ENCODE results near the gene KRT76. TPM values are rescaled to one million over a fixed set of nuclear protein-coding genes. Genes with fewer than 3 reads are reported as not detected.
"Not testable (repeated sequence)": the region's sequence is repeated elsewhere in the genome, so short reads cannot be mapped to it uniquely, and the experiment has no call there.

KRT76 gene
- total RNA-seq, 2 donors from 2014 or later, result not detected

DNA sequence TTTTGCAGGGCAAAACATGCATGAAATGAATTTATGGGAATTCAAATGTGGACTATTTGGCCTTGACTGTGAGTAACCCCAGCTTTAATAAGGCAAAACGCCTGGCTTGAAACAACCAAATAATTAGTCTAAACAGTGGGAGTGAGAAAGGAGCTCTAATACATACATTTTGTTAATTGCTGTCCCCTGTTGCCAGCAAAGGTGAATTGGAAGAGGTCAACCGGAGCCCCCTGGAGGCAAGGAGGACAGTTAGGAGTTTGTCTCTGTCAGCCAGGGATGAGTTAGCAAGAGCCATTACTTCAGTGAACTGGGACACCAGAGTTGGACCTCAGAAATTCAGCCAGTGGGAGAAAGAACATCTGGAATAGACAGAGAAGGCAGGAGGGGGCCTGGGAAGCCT is 17.4 kb downstream of the KRT76 start:
- peaks cover 4% of the 10 kb centered on the region for H3K9me3 Mint-ChIP-seq
- no peaks in the 10 kb centered on the region for H3K4me1 Mint-ChIP-seq (ENCODE audit: low read depth in 2 of 2)
- no peak overlapping the region for H3K4me3 Mint-ChIP-seq
- ATAC-seq (no peak), DNase-seq (ENCODE audit: low spot score) (no peak)
- H3K36me3 Mint-ChIP-seq, result peaks cover 5% of the 10 kb centered on the region
- H3K27ac Mint-ChIP-seq, result no peak overlapping the region
- peaks cover 0 to 3% of the 10 kb centered on the region in 2 donors for H3K27me3 Mint-ChIP-seq

DNA sequence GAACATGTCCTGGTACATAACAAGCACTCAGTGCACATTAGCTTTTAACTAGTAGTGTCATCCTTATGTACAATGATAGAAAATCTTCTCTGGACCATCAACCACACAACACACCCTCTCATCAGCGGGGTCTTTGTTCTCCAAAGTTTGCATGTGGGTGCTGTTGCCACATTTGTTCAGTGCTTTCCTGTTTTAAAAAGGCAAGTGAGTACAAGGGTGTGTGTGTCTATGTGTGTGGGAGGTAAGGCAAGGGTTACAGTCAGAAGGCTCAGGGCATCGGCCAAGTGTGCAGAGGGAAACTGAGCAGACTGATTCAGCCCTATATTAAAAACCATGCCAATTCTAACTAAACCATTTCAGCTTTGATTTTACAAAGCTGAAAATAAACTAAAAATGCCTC is 17.9 kb downstream of the KRT76 start:
- Mint-ChIP-seq H3K4me1 (ENCODE audit: low read depth in 2 of 2) (no peaks in the 10 kb centered on the region), H3K27me3 (peaks cover 0 to 3% of the 10 kb centered on the region in 2 donors), H3K36me3 (peaks cover 5% of the 10 kb centered on the region), H3K27ac (no peak overlapping the region), H3K4me3 (no peak overlapping the region), H3K9me3 (peaks cover 4% of the 10 kb centered on the region)
- no peak for ATAC-seq
- DNase-seq (ENCODE audit: low spot score), result no peak

DNA sequence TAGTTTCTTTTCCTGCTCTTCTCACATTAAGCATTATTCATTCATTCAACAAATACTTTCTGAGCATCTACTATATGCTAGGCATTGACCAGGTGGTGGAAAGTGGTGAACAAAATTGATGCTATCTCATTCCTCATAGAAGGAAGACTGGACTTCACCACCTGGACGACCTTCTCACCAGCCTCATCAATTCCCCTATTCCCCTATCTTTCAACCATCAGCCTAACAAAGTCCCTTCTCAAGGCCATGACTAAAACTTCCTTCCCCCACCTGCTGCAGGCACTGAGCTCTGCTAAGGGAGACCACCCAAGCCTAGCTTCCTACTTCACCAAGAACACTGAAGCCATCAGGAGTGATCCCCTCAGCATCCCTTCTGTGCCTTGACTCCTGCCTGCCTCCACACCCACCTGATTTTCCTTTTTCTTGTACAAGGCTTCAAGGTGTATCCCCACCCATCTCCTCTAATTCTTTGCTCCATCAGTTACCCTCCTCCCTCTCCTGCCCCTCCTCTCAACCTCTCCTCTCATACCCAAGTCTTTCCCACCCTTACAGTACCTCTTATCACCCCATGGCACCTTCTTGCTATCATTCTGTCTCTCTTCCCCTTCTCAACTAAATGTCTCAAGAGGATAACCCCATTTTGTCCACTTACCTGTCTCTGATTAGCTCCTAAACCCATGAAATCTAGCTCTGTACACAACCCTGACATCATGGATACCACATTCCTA is 19.5 kb downstream of the KRT76 start:
- H3K36me3 Mint-ChIP-seq, result peaks cover 5% of the 10 kb centered on the region
- H3K27ac Mint-ChIP-seq, result no peak overlapping the region
- DNase-seq (ENCODE audit: low spot score) (no peak), ATAC-seq (no peak)
- H3K9me3 Mint-ChIP-seq, result peaks cover 4% of the 10 kb centered on the region
- no peaks in the 10 kb centered on the region for H3K4me1 Mint-ChIP-seq (ENCODE audit: low read depth in 2 of 2)
- H3K27me3 Mint-ChIP-seq, result no peaks in the 10 kb centered on the region
- H3K4me3 Mint-ChIP-seq, result no peak overlapping the region

DNA sequence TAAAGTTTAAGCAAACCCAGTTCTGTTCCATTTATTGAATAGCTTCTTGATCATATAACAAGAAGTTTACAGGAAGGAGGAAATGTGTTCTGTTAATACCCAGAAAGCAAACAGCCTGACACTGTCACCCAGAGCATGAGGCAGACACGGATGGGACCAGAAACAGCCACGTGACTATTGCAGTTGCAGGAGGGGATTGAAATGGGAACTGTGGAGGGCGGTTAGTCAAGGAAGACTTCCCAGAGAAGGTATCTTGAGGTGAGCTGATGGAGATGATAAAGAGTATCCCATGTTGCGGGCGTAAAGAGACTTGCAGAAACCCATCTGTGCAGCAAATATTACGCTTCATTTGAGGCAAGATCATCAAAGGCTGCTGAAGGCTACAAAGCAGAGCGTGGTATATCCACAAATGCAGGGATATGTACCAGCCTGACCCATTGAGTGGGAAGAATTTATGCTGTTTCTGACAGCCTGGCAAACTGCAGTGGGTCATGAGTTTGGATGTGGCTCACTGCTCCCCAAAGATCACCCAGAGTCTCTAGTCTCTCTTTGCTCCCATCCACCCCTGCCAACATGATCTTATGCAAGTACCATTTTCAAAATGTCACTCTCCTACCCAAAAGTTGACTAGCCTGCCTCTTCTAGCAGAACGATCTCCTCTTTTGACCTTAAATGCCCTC is 20.7 kb downstream of the KRT76 start:
- Mint-ChIP-seq H3K9me3 (peaks cover 4% of the 10 kb centered on the region), H3K4me3 (no peak overlapping the region), H3K36me3 (peaks cover 5% of the 10 kb centered on the region), H3K4me1 (ENCODE audit: low read depth in 2 of 2) (no peaks in the 10 kb centered on the region), H3K27ac (no peak overlapping the region), H3K27me3 (no peaks in the 10 kb centered on the region)
- ATAC-seq (no peak), DNase-seq (ENCODE audit: low spot score) (no peak)

DNA sequence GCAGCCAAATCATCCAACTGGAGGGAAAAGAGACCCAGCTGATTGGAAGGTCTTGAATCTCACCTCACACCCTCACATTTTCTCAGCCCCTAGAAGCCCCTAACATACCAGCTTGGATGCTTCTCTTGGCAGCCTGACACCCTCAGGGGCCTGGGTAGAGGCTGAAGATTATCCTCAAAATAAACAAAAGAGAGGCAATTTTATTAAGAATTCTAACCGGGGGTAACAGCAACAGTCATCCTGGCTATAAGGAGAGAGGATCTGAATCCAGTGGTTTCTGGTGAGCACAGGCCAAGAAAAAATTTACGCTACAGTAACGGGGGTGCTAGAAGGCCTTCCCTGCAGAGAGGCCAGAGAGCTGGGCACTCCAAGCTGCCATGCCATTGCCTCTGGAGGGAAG is 21.6 kb downstream of the KRT76 start:
- ATAC-seq (no peak), DNase-seq (ENCODE audit: low spot score) (no peak)
- H3K4me1 Mint-ChIP-seq (ENCODE audit: low read depth in 2 of 2), result no peaks in the 10 kb centered on the region
- no peaks in the 10 kb centered on the region for H3K36me3 Mint-ChIP-seq
- H3K27ac Mint-ChIP-seq, result no peak overlapping the region
- H3K4me3 Mint-ChIP-seq, result no peak overlapping the region
- H3K27me3 Mint-ChIP-seq, result peaks cover 2 to 9% of the 10 kb centered on the region in 2 donors
- no peaks in the 10 kb centered on the region for H3K9me3 Mint-ChIP-seq

DNA sequence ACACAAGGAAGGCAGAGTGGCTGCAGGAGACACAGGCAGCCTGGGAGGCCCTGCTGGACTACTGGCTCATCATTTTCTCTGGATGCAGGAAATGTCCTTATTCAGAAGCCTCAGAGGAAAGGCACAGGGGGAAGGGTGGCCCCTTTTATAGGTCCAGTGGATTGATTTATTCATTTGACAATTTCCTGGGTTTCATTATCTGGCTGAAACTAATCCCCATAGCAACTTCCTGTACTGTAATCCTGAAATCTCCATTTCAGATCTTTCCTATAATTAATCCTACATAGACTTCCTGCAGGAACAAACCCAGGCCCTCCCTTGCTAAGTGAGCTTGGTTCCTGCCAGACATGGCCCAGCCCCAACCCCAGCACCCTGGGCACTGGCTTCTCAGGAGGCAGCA is 23.0 kb downstream of the KRT76 start:
- DNase-seq (ENCODE audit: low spot score) (no peak), ATAC-seq (no peak)
- H3K36me3 Mint-ChIP-seq, result no peaks in the 10 kb centered on the region
- no peaks in the 10 kb centered on the region for H3K4me1 Mint-ChIP-seq (ENCODE audit: low read depth in 2 of 2)
- H3K27me3 Mint-ChIP-seq, result peaks cover 4 to 13% of the 10 kb centered on the region in 2 donors
- H3K9me3 Mint-ChIP-seq, result no peaks in the 10 kb centered on the region
- no peak overlapping the region for H3K27ac Mint-ChIP-seq
- no peak overlapping the region for H3K4me3 Mint-ChIP-seq

DNA sequence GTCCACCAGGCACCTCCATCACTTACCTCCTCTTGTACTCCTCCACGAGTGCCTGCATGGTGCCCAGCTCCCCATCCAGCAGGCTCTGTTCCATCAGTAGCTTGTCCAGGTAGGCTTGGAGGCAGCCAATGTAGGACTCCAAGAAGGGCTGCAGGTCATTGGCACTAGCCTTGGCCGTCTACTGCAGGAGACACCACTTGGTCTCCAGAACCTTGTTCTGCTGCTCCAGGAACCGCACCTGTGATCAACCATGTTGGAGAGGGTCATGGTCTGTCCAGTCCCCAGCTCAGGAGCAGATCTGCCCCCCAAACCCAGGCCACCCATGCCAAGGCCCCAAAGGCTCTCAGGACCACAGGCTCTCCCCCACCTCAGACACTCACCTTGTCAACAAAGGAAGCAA is 23.9 kb downstream of the KRT76 start:
- H3K4me3 Mint-ChIP-seq, result no peak overlapping the region
- no peaks in the 10 kb centered on the region for H3K9me3 Mint-ChIP-seq
- ATAC-seq (peak in 1 of 2 donors; percentile 11), DNase-seq (ENCODE audit: low spot score) (no peak)
- H3K36me3 Mint-ChIP-seq, result no peaks in the 10 kb centered on the region
- no peaks in the 10 kb centered on the region for H3K4me1 Mint-ChIP-seq (ENCODE audit: low read depth in 2 of 2)
- no peak overlapping the region for H3K27ac Mint-ChIP-seq
- peaks cover 10 to 19% of the 10 kb centered on the region in 2 donors for H3K27me3 Mint-ChIP-seq

DNA sequence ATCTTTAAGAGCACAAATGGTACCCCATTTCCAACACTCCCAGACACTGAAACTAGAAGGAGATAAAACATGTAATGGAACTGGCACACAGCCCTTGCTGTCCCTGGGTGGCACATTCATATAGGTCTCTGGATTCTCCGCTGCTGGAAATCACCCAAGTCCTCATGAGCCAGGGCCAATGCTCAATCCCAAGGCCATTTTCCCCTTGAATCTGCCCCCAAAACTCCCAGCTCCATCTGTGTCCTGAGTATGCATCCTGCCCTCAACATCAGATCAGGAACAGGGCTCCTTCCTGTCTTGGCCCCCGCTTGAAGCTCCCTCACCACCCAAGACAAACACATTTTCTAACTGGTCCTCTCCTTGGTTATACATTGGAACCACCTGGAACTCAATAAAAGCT is 24.6 kb downstream of the KRT76 start:
- Mint-ChIP-seq H3K27ac (no peak overlapping the region), H3K36me3 (no peaks in the 10 kb centered on the region), H3K9me3 (no peaks in the 10 kb centered on the region), H3K4me3 (no peak overlapping the region), H3K4me1 (ENCODE audit: low read depth in 2 of 2) (no peaks in the 10 kb centered on the region), H3K27me3 (peaks cover 10 to 19% of the 10 kb centered on the region in 2 donors)
- ATAC-seq (no peak), DNase-seq (ENCODE audit: low spot score) (no peak)

DNA sequence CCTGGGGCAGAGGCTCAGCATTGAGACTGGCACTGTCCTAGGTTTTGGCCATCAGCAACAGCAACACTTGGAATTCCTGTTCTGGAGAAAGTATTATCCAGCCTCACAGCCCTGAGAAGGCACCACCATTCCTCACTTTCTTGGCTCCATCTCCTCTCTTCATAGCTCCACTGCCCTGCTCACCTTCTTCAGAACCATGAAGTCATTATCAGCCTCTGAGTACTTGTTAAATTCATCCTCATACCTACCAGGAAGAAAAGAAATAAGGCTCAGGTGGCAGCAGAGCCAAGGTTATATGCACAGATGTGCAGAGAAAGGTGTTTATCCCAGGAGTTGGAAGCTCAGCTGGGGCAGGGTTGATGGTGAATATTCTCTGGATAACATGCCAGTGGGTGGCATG is 25.4 kb downstream of the KRT76 start:
- no peak for ATAC-seq
- peaks cover 10 to 19% of the 10 kb centered on the region in 2 donors for H3K27me3 Mint-ChIP-seq

DNA sequence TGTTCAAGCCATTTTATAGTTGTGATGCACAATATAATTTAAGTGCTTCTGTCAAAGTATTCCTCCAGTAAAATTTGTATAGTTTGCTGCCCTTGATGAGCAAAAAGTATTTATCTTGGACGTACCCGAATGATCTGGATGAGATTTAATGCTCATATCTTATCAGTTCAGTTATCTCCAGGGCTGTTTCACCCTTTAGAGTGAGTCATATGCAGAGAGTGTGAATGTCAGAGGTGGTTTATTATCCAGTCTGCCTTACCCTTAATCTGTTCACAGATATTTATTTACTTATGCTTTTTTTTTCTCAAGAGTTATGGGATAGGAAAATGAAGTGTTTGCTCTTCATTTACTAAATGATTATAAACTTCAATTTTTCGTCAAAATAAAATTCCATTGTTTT is 26.6 kb downstream of the KRT76 start:
- not testable (repeated sequence) for H3K4me1 Mint-ChIP-seq (ENCODE audit: low read depth in 2 of 2); DNase-seq (ENCODE audit: low spot score); H3K27ac Mint-ChIP-seq; H3K4me3 Mint-ChIP-seq; H3K36me3 Mint-ChIP-seq; H3K9me3 Mint-ChIP-seq; ATAC-seq
- peaks cover 13 to 19% of the 10 kb centered on the region in 2 donors for H3K27me3 Mint-ChIP-seq

More for the DNA sequence above, 25.4 kb downstream of the KRT76 start:
- no peaks in the 10 kb centered on the region for H3K9me3 Mint-ChIP-seq
- no peaks in the 10 kb centered on the region for H3K4me1 Mint-ChIP-seq (ENCODE audit: low read depth in 2 of 2)
- H3K4me3 Mint-ChIP-seq, result no peak overlapping the region
- no peaks in the 10 kb centered on the region for H3K36me3 Mint-ChIP-seq
- no peak overlapping the region for H3K27ac Mint-ChIP-seq
- DNase-seq (ENCODE audit: low spot score), result no peak

DNA sequence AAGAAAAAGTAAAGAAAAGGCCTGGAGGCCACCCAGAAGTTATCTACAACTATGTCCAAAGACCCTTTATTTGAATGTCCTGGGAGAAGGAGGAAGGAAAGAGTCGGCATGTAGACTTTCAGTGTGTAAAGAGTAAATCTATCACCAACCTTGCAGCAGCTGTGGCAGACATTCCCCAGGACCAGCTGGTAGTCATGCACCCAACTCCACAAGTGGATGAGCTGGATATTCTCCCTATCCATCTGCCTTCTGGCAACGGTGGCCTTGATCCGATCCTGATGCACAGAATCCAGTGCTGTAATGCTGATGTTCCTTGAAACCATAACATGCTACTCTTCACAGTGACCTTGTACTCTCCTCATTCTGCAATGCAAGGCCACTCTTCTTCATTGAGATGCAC is 27.3 kb downstream of the KRT76 start:
- no peaks in the 10 kb centered on the region for H3K9me3 Mint-ChIP-seq
- H3K27ac Mint-ChIP-seq, result no peak overlapping the region
- no peaks in the 10 kb centered on the region for H3K4me1 Mint-ChIP-seq (ENCODE audit: low read depth in 2 of 2)
- peaks cover 16 to 22% of the 10 kb centered on the region in 2 donors for H3K27me3 Mint-ChIP-seq
- no peak overlapping the region for H3K4me3 Mint-ChIP-seq
- ATAC-seq, result no peak
- DNase-seq (ENCODE audit: low spot score), result no peak
- no peaks in the 10 kb centered on the region for H3K36me3 Mint-ChIP-seq

DNA sequence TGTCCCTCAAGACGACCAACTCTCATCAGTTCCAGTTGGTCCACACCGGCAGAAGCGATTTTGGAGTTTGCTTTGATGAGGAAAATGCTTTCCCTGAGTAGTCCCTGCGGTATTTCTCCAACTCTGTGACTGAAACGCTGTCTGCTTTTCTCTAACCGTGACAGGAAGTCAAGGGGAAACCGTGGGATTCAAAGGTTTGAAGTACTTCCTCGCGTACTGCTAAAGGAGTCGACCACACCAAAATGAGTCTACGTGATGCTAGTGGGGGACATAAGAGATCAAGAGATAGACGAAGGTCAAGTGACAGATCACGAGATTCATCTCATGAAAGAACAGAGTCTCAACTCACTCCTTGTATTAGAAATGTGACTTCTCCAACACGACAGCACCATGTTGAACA is 28.6 kb downstream of the KRT76 start:
- Mint-ChIP-seq H3K27ac (no peak overlapping the region), H3K27me3 (peaks cover 20 to 33% of the 10 kb centered on the region in 2 donors), H3K4me3 (no peak overlapping the region), H3K9me3 (no peaks in the 10 kb centered on the region), H3K4me1 (ENCODE audit: low read depth in 2 of 2) (no peaks in the 10 kb centered on the region), H3K36me3 (no peaks in the 10 kb centered on the region)
- ATAC-seq (no peak), DNase-seq (ENCODE audit: low spot score) (no peak)

DNA sequence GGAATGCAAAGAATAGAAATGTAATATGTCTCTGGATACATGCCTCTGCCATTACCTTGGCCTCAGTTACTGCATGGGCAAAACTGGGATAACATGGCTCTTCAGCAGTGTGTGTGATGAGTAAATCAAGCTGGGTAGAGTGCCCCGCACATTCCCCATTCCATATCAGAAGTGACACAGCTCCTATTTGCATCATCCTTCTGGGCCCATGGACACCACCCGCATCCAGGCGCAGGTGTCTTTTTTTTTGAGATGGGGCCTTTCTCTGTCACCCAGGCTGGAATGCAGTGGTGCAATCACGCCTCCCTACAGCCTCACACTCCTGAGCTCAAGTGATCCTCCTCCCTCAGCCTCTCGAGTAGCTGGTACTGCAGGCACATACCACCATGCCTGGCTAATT is 31.6 kb downstream of the KRT76 start:
- ATAC-seq (no peak), DNase-seq (ENCODE audit: low spot score) (no peak)
- no peaks in the 10 kb centered on the region for H3K36me3 Mint-ChIP-seq
- peaks cover 23 to 32% of the 10 kb centered on the region in 2 donors for H3K27me3 Mint-ChIP-seq
- no peak overlapping the region for H3K27ac Mint-ChIP-seq
- H3K4me3 Mint-ChIP-seq, result no peak overlapping the region
- no peaks in the 10 kb centered on the region for H3K4me1 Mint-ChIP-seq (ENCODE audit: low read depth in 2 of 2)
- no peaks in the 10 kb centered on the region for H3K9me3 Mint-ChIP-seq

DNA sequence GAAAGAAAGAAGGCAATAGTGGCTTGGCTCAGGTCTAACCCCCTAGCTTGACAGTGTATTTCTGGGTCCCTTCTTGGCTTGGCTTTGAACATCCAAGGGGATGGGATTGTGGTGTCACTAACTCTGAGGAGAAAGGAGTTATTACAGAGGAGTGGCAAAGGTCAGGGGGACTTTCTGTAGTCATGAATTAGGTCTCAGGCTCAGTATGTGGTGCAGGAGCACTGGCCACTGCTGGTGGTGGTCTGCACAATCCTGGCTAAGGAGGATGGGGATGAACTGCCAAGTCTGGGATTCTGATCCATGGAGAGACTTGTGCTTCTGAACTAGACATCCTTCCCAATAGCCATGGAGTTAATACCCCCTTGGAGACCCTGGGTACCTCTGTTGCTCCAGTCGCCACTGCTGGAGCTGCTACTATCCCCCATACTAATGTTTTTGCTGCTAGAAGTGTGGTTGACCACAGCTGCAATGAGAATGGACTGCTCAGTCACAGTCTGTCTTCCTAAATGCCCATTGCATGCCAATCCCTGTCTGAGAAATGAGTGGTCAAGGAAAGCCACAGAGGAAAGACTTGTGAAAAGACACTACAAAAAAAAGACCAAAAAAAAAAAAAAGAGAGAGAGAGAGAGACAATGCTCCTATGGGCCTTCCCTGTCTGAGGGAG is 32.5 kb downstream of the KRT76 start:
- no peak for DNase-seq (ENCODE audit: low spot score)
- peak overlapping the region in 1 of 2 donors; percentile 27 for H3K27ac Mint-ChIP-seq
- no peaks in the 10 kb centered on the region for H3K36me3 Mint-ChIP-seq
- peaks cover 24 to 36% of the 10 kb centered on the region in 2 donors for H3K27me3 Mint-ChIP-seq
- ATAC-seq, result no peak
- H3K4me3 Mint-ChIP-seq, result no peak overlapping the region
- no peaks in the 10 kb centered on the region for H3K4me1 Mint-ChIP-seq (ENCODE audit: low read depth in 2 of 2)
- no peaks in the 10 kb centered on the region for H3K9me3 Mint-ChIP-seq
